ENCODE data around the gene SYTL2.
A peak's percentile ranks its signal among the peaks of the same experiment; 100 is the strongest.
"Not testable (repeated sequence)": the region's sequence is repeated elsewhere in the genome, so short reads cannot be mapped to it uniquely, and the experiment has no call there.

Gene SYTL2, protein sequence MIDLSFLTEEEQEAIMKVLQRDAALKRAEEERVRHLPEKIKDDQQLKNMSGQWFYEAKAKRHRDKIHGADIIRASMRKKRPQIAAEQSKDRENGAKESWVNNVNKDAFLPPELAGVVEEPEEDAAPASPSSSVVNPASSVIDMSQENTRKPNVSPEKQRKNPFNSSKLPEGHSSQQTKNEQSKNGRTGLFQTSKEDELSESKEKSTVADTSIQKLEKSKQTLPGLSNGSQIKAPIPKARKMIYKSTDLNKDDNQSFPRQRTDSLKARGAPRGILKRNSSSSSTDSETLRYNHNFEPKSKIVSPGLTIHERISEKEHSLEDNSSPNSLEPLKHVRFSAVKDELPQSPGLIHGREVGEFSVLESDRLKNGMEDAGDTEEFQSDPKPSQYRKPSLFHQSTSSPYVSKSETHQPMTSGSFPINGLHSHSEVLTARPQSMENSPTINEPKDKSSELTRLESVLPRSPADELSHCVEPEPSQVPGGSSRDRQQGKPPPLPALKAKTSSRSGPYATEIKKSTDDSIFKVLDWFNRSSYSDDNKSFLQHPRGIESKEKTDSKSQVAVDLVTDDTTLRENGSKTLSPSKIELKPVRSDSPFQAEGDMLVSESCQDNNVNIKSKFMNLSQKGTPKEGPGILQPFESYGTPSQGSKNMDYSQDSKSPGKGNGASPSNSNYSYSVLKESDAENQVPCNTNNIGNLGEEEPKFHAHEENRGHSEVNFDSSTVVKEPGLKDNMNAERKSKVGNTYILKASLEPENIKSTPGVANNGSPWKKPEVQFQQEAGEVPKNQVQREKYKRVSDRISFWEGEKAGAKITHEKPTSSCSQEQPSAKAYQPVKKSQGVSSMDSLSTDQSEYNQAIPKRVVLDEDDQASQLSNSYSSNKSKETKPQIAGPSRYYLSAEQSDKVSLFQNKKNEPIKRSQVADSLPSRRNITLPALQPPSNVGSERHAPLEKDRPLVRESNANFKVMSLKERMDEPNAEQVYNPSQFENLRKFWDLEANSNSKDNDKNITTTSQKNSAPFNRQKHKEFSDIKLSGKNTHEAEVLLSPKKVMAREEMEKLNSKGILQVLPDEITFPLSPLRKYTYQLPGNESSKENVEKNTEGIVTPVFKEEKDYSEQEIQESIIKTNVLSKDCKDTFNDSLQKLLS (N-terminal part only)

DNA sequence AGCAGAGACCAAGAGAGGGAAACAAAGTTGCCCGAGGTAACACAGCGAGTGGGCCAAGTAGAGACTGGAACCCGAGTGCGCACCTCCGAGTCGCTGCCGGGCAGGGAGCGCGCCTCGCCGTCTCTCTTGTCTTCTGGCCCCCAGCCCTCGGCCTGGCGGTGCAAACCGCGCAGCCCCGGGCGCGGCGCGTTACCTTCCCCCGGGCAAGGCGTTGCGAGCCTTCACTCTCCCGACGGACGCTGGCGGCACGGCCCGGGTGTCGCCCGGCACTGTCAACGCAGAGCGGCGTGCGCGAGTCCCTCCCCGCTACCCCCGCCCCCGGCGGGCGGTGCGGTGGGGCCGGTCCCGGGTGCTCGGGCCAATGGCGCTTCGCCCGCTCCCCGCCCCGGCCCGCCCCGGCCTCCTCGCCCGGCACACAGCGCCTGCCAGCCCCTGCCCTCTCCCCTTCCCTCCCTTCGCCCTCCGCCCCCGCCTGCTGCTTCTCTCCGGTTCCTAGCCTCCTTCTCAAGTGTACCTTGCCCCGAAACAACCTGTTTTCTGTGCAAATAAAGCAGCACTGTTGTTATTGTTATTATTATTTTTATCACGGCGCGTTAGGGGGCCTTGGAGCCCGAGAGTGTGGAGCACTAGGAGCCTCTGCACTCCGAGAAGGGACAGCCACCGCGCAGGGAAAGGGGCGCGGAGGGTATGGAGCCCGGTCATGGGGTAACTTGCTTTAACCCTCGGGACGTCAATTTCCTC, at the start of gene SYTL2:
Gene SYTL2, minus strand, starts transcription at position 271 of the 741 bp plus-strand sequence. CDS start 53,416 bp downstream, outside the sequence.
- peak; percentile 70 to 79 for DNase-seq

DNA sequence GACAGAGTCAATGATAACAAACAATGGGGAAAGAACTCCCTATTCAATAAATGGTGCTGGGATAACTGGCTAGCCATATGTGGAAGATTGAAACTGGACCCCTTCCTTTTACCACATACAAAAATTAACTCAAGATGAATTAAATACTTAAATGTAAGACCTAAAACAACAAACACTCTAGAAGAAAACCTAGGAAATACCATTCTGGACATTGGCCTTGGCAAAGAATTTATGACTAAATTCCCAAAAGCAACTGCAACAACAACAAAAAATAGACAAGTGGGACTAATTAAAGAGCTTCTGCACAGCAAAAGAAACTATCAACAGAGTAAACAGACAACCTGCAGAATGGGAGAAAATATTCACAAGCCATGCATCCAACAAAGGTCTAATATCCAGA, 48.6 kb upstream of the SYTL2 start:
- DNase-seq: not testable (repeated sequence)

DNA sequence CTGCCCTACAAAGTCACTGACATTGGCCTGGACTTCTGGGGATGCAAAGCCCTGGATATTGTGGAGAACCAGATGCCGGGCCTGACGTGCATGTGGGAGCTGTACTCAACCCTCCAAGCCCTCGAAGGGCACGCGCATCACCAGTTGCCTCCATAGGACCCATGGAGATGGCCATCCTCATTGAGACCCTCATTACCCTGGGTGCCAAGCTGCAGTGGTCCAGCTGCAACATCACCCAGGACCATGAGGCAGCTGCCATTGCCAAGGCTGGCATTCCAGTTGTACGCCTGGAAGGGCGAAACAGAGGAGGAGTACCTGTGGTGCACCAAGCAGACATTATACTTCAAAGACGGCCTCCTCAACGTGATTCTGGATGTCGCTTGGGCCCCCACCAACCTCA, 46.2 kb upstream of the SYTL2 start:
- DNase-seq: no peak

DNA sequence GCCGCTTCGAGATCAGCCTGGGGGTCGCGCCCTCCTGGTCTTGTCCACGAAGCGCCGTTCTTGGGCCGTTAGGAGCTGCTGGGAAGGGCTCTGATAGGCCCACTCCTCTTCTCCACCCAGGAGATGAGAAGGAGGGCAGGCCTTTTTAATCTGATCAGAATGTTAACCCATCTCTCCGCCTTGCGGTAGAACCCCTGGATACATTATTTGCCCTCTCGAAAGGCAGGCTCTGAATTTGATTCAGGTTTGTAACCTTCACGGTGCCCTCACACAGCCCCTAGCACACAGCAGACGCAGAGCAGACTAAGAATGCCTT, 44.4 kb upstream of the SYTL2 start, which contains the start of gene CCDC83:
Gene CCDC83, plus strand, starts transcription at position 43 of the 316 bp plus-strand sequence. CDS start 9,741 bp downstream, outside the sequence.
- no peak for DNase-seq

DNA sequence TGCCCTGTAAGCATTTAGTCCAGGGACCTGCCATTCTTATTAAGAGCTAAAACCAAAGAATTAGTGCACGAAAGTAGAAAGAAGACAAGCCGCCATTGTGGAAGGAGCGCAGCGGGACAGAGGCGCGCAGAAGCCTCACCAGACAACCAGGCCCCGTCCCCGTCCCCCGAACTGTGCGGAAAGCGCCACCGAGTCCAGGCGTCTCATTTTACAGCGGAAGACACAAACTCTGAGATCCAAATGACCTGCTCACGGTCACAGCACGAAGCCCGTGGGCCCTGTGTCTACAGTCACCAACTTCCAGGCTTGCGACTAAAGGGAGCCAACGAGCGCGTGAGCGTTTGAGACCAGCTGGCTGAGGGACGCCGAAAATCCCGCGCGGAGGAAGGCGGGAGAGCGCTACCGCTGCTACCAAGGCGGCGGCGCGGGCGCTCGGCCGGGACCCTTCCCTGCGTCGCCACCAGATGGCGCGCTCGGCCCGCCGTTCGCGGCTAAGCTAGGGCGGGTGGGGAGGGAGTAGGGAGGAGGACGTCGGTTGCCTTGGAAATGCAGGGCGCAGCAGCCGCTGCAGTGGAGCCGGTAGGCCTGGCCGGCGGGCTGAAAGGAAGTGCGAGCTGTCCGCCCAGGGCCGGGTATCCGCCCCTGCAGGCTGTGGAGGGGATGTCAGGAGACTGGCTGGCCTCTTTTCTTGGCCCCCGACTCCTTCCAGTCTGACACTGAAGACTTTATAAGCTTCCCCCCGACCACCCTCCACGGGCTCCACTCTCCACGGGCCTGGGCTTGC, 43.8 kb upstream of the SYTL2 start:
- peak; percentile 92 to 94 for DNase-seq

DNA sequence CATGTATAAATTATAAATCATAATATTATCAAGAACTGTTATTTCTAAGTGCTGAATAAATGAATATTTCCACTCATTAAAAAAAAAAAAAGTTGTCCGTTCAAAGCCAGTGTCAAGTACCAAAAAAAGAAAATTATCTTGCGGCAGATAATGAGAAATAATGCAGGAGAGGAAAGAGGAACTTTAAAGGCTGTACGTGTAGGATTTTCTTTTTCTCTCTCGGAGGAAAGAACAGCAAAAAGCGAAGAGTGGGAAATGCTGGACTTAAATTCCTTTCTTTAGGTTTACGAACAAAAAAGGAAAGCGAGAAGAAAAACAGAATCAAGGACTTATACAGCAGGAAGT, 43.2 kb upstream of the SYTL2 start:
- no peak for DNase-seq

DNA sequence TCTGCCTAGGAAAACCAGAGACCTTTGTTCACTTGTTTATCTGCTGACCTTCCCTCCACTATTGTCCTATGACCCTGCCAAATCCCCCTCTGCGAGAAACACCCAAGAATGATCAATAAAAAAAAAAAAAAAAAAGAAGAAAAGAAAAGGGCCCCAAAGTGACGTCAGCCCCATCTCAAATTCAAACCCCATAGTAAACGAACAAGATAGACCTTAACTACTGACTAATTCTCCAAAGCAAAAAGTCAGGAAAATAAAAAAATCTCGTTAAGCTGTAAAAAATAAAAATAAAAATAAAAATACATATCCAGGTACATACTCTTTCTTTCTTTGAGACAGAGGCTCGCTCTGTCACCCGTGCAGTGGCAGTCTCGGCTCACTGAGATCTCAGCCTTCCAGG, 42.6 kb upstream of the SYTL2 start:
- DNase-seq: not testable (repeated sequence)

DNA sequence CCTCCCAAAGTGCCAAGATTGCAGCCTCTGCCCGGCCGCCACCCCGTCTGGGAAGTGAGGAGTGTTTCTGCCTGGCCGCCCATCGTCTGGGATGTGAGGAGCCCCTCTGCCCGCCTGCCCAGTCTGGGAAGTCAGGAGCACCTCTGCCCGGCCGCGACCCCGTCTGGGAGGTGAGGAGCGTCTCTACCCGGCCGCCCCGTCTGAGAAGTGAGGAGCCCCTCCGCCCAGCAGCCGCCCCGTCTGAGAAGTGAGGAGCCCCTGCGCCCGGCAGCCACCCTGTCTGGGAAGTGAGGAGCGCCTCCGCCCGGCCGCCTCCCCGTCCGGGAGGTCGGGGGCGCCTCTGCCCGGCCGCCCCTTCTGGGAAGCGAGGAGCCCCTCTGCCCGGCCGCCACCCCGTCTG, 41.8 kb upstream of the SYTL2 start:
- not testable (repeated sequence) for DNase-seq

DNA sequence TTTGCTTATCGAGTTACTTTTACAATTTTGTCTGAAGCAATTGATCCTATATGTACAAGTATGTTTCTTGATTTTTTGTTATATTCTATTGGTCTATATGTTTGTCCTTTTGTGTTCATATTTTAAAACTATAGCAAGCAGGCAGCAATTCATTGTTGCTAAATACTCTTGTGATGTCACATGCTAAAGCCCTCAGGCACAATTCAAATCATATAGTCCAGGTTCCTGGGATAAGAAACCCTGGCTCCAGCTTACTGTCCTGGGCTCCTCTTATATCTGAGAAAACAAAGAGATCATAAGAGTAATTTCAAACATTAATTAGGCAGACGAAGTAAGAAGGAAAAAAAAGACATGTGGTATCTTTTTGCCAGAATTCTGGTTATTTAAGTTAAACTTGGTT, 37.6 kb upstream of the SYTL2 start:
- no peak for DNase-seq

DNA sequence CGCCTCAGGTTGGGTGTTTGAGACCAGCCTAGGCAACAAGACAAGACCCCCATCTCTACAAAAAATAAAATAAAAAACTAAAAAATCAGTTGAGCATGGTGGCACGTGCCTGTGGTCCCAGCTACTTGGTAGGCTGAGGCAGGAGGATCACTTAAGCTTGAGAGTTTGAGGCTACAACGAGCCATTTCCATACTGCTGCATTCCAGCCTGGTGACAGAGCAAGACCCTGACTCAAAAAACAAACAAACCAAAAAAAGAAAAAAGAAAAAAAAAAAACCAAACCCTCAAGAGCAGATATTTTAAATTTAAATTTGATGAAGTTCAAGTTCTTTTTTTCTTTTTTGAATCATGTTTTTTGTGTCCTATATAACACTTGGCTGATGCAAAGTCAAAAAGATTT, 37.1 kb upstream of the SYTL2 start:
- no peak for DNase-seq

DNA sequence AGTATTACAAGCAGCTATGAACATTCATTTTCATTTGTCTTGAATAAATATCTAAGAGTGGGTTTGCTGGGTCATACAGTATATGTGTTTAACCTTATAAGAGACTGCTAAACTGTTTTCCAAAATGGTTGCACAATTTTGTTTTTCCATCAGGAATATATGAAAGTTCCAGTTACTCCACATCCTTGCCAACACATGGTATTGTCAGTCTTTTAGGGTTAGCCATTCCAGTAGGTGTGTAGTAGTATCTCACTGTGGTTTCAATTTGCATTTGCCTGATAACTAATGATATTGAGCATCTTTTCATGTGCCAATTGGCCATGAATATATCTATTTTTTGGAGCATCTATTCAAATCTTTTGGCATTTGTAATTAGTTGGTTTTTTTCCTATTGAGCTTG, 36.5 kb upstream of the SYTL2 start:
- DNase-seq: no peak

DNA sequence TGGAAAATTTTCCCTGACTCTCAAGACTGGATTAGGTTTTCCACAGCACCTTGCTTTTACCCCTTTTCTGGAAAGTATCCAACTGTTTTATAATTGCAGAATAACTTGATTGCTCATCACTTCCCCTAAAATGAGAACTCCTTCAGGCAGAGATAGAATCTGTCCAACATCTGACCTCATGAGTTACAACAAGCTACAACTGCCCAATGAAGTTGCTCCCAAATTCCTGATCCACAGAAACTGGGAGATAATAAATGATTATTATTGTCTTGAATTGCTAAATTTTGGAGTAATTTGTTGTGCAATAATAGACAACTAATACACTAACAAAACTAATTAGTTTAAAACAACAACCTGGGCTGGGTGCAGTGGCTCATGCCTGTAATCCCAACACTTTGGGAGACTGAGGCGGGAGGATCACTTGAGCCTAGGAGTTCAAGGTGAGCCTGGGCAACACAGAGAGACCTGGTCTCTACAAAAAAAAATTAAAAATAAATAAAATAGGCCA, 34.2 kb upstream of the SYTL2 start:
- no peak for DNase-seq

DNA sequence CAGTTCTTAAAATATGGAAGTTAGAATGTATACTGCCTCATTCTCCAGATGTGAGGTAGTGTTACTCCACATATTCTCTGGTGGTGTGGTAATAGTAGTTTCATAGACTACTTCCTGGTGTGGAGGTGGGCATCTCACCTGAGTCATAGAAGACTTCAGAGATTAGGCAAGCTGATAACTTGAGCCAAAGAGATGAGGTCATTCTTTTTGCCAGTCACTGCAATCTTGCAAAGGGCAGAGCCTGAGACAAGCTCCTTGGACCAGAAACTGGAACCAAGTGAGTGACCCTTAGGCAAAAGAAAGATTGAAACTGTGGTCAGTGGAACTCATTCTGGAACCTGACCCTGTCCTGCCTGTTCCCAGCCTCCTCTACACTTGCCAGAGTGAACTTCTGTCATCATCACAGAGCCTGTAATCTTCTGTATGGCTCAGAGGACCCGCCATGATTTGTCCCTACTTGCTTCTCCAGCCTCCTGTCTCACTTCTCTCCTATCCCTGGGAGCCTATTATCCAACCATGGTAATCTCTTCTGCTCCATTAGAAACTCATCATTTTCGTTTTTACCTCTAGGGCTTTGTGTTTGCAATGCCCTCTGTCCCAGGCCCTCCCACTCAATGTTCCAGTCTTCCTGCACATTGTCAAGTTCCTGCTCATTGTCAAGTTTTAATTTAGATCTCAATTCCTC, 33.6 kb upstream of the SYTL2 start:
- DNase-seq: no peak

DNA sequence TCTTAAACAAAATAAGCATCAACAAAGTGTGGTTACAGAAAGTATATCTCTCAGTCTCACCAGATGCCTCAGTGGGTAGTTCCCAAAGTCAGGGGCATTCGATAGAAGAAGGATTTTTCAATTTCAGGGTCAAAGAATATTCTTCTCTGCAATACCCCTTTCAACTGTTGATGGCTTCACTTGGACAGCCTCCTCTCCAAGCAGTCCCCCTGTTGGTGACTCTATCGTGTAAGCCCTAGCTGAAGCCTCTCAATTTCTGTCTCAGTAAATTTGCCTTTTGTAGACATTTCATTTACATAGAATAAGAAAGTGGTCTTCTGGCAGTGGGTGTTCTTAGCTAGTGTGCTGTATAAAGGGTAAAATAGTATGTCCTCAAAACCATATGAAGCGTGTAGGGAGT, 33.0 kb upstream of the SYTL2 start:
- no peak for DNase-seq

DNA sequence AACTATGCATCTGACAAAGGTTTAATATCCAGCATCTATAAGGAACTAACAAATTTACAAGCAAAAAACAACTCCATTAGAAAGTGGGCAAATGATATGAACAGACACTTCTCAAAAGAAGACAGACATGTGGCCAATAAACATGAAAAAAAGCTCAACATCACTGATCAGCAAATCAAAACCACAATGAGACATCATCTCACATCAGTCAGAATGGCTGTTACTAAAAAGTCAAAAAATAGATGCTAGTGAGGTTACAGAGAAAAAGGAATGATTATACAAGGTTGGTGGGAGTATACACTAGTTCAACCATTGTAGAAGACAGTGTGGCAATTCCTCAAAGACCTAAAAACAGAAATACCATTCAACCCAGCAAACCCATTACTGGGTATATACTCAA, 30.0 kb upstream of the SYTL2 start:
- DNase-seq: not testable (repeated sequence)

DNA sequence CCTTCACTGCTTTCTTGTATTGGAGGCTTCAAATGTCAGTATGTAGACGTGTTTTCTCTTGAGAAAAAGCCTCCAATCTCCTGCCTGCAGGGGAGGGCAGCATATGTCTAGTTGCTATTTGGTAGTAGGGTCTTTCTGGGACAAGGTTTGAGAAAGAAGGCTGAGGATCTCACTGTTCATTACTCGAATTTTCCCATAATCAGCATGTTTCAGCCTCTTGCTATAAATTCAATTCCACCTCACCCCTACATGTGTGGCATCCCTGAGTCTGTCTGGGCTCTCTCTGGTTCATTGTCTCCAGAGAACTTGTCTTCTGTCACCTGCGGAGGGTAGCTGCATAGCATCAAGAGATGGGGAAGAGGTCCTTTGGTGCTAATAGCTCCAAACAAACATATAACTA, 24.8 kb upstream of the SYTL2 start:
- no peak for DNase-seq

DNA sequence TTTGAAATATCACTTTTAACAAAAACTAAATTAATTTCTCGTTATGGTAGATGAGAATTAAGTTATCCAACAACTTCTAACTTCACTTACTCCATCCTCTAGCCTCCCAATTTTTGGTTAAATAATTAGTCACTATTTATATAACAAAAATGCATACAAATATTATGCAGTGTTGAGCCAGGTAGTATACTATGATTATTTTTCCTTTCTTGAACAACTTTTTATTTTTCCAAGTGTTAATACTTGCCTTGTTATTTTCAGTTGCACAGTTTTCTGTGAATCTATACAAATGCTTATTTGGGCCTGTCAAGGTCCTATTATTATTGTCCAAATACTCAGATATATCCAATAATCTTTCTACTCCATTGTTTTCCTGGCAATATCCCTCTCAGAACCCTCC, 24.3 kb upstream of the SYTL2 start:
- no peak for DNase-seq

DNA sequence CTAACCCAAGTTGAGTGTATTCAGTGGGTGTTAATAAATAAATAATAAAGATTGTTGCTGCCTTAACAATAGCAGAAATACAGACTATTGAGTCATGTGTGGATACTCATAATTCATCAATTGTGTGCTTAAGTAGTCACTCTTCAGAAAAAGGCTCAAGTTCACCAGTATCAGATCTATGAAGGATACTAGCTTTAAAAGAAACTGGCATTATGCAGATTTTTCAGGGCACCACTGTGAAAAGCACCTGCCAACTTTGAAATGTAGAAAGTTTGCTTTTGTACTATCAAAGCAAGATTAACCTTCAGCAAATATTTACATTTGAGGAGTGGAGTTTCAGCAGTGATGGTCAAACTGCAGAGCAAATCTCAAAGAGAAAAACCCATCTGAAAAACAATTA, 20.1 kb upstream of the SYTL2 start:
- no peak for DNase-seq

DNA sequence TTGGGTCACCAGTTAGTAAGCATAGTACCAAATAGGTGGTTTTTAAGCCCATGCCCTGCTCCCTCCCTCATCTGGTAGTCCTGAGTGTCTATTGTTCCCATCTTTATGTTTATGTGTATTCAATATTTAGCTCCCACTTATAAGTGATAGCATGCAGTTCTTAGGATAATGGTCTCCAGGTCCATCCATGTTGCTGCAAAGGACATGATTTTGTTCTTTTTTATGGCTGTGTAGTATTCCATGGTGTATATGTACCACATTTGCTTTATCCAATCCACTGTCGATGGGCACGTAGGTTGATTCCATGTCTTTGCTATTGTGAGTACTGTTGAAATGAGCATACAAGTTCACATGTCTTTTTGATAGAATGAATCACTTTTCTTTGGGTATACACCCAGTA, 18.2 kb upstream of the SYTL2 start:
- DNase-seq: no peak

DNA sequence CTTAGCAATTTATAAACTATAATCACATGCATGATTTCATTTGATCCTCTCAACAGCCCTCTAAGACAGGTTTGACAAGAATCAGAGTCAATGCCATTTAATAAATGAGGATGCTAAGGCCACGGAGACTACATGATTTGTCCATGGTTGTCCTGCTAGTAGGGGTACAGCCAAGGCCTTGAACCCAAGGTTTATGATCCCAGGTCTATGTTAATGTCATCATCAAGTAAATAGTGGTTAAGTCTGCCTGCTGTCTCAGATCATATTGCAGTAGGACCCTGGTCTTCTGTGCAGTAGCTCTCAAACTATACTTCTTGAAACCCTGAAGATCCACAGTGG, 17.7 kb upstream of the SYTL2 start:
- no peak for DNase-seq
